ENCODE results near the gene ANP32A.
A peak's percentile ranks its signal among the peaks of the same experiment; 100 is the strongest.
"Not testable (repeated sequence)": the region's sequence is repeated elsewhere in the genome, so short reads cannot be mapped to it uniquely, and the experiment has no call there.

ANP32A gene

DNA sequence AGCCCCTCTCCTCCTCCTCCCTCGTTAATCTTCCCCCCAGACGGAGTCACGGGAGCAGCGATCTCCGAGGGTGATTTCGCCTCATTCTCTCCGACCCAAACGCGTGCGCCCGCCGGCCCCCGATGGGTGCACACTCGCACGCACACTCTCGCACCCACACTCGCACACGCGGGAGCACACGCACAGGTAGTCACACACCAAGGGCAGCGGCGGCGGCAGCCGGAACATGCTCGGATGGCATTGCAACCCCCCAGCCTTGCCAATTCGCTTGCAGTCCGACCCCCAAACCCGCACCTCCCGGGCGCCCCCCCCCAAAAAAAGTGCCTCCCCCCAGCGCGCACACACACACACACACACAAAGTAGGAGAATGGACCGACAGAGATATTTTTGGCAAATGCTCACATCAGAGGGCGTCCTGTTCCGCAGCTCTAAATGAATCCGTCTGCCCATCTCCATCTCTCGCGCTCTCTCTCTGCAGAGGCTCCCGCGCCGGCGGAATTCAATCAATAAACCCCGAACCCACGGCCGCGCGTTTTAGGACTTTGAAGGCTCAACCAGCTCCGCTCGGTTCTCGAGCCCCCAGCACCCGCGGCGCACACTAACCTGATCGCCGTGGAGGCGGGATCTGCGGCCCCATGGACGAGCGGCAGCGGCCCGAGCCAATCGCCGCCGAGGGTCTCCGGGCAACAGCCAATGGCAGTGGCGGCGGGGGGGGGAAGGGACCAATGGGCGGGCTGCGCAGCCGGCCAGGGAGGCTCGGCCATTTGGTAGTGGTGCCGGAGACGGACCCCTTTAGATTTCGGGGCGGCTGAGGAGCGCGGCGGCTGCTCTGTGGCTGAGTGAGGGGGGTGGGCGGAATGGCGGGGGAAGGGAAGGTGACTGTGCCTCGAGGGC, at the start of gene ANP32A:
TSS of gene ANP32A (minus strand) at position 601 of the 895 bp plus-strand sequence. CDS start at position 457, 144 bp downstream.
- DNase-seq (ENCODE audit: low read depth in 2 of 2): peak; percentile 95 to 96

DNA sequence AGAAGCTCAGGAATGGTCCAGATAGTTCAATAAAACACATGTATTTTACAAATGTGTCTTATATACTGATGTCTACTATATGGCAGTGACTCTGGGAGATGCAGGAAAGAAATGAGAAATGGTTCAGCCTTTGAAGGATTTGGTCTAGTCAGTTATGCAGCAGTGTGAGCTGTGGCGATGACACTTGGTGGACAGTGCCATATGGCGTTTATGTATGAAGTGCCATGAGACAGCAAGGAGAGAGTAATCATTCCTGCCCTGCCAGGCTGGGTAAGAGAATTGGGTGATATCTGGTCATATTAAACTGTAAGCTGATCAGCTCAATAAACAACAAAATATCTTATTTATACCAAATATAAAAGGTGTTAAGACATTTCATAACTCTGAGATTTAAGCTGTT, 47.6 kb upstream of the ANP32A start:
- DNase-seq (ENCODE audit: low read depth in 2 of 2): no peak

DNA sequence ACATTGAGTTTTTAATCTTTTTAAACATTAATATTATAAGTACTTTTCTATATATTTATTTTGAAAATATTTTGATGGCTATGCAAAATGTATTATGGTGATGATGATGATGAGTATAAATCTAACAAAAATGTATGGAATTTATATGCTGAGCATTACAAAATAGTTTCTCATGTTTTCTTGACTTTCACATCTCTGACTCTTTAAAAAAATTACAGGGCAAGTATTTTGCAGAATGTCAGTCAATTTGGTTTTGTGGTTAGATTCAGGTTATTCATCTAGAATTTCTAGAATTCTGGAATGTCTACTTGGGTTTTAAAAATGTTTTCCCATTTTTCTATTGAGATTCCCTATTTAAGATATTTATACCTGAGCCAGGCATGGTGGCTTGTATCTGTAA, 41.7 kb upstream of the ANP32A start:
- DNase-seq (ENCODE audit: low read depth in 2 of 2): no peak

DNA sequence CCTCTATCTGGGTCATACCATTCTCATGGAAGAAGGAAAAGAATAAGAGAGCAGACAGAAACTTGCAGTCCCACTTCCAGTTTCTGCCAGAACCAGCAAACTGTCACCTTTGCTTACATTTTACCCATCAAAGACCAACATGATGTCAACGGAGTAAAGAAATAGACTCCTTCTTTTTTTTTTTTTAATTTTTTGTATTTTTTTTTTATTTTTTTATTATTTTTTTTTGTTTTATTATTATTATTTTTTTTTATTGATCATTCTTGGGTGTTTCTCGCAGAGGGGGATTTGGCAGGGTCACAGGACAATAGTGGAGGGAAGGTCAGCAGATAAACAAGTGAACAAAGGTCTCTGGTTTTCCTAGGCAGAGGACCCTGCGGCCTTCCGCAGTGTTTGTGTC, 38.0 kb upstream of the ANP32A start:
- DNase-seq (ENCODE audit: low read depth in 2 of 2): not testable (repeated sequence)

DNA sequence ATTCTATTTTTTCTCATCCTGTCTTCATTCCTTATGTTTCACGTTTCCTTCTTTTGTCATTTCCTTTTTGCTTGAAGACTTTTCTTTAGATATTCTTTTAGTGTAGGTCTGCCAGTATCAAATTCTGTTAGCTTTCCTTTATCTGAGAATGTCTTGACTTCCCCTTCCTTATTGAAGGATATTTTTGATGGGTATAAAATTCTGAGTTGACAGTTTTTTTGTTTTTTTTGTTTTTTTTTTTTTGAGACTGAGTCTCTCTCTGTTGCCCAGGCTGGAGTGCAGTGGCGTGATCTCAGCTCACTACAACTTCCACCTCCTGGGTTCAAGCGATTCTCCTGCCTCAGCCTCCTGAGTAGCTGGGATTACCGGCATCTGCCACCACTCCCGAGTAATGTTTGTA, 36.7 kb upstream of the ANP32A start:
- not testable (repeated sequence) for DNase-seq (ENCODE audit: low read depth in 2 of 2)

DNA sequence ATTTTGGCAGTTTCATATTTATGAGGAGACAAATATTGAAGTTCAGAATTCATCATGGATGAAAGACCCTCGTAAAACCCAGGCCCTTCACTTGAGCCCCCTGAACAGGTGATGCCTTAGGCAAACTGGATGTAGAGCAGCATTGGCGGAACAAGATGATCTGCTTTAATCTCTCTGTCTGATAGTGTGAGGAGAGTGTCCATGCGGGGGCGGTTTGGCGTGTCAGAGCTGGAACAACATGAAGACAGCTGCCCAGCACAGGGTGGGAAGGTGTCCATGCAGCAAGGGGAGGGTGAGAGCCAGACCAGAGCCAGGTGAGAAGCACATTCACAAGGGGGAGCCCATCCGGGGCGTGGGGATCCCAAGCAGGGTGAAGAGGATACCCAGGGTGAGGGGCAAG, 31.8 kb upstream of the ANP32A start:
- DNase-seq (ENCODE audit: low read depth in 2 of 2): no peak

DNA sequence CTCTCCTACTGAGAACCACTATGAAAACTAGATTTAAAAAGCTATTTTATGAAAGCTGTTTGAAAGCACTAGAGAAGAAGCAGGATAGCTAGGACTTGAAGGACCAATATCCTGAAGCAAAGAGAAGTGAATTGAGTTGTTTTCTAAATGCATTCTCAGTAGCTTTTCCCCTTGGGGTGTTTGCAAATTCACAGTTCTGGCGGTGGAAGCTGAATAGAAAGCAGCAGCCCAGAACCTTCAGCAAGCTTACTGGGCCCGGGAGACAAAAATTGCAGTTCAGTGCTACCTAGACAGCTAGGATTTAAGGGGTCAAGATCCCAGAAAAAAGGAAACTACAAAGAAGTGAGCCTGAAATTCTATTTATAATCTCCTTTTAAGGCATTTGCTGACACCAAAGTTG, 31.3 kb upstream of the ANP32A start:
- DNase-seq (ENCODE audit: low read depth in 2 of 2): no peak

DNA sequence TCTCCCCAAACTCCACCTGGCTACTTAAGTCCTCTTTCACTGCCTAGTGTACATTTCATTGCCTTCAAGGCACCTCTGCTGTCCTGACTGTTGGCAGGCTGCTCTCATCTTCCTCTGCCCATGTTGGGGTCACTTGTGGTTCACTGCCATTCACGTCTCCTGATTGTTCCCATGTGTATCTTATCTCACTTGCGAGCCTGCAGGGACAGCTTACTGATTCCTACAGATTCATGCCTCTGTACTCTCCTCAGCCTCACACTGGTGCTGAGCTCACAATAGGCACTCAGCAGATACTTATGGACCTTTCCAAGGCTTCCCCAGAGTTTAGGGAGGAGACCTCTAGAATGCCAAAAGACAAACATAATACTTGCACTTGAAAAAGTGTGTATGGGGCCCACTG, 28.8 kb upstream of the ANP32A start:
- DNase-seq (ENCODE audit: low read depth in 2 of 2): no peak

DNA sequence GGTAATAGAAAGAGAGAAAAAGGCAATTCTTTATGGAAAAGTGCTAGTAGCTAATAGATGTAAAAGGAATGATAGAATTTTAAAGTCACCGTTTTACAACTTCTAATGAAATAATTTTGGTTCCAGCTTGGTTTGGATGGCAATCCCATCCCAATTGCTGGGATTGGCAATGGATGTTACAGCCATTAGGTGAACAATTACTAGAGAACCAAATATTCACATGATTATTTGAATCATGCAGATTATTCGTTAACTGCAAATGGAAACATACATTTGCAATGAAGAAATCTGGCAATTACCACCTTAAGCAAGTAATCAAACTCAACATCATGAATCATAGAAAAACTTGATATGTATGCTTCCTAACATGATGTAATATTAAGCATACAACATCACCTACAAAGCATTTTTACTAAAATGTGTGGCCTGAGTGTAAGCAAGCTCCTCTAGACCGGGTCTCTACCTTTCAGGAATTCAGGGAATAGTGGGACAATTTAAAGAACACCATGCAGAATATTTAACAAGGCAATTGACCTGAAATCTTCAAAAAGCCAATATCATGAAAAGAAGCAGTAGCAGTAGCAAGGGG, 26.2 kb upstream of the ANP32A start:
- DNase-seq (ENCODE audit: low read depth in 2 of 2): no peak

DNA sequence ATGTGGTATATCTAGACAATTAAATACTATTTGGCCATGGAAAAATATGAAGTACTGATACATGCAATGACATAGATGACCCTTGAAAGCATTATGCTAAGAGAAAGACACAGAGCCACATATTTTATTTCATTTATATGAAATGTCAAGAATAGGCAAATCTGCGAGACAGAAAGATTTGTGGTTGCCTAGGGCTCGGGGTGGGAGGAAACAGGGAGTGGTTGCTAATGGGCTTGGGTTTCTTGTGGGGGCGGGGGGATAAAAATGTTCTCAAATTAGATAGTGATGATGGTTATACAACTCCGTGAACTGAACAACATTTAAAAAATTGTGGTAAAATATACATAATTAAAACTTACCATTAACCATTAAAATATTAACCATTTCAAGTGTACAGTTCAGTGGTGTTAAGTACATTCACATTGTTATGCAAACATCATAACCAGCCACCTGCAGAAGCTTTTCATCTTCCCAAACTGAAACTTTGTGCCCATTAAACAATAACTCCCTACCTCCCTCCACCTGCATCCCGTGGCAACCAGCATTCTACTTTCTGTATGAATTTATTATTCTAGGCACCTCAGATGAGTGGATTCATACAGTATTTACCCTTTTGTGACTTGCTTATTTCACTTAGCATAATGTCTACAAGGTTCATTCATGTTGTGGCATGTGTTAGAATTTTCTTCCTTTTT, 24.3 kb upstream of the ANP32A start:
- no peak for DNase-seq (ENCODE audit: low read depth in 2 of 2)

DNA sequence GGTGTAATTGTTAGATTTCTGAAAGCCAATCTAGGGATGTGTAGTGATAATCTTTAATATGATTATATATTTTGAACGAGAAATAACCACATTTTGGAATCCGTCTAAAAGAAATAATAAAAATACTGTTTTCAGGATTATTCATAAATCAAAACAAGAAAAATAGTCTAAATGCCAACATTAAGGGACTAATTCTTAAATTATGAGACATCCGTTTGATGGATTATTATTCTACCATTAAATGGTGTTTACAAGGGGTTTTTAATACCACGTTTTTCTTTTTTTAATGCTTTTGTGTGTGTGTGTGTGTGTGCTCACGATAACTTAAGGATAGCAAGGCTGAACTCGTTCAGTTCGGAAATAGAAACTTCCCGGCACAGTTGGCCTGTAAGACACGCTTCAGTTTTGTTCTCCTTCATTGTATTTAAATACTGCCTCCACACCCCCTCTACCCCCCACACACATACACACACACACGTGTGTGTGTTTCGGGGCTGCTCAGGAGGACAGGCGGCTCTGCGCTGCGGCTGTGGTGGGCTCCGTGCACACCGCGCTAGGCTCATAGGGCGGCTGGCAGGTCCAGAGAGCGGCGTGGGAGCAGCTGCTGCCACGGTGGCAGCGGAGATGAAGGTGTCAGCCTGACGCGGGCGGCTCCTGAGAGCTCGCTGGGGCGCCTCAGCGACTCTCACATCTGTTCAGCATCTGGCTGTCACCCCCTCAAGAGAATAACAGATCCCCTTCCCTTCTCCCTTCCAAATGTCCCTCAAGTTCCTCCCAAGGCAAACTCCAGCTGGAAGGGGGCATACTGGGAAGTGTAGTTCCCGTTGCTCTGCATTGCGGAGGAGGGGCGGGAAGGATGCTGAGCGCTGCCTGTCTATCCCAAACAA, 23.0 kb upstream of the ANP32A start:
- no peak for DNase-seq (ENCODE audit: low read depth in 2 of 2)

DNA sequence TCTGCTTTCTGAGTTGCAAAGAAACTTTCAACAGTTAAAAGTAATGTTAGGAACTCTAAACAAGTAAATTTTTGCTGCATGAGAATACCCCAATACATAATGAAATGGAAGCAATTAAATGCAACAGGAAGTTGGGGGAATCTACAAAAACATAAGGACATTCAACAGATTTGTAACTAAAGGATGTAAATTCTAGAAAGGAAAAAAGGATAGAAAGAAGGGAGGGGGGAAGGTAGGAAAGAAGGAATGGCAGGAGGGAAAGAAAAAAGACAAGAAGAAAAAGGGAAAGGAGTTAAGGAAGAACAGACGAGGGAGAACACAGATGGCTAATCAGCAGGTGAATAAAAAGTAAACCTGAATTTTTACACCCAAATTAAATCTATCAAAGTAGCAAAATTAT, 22.3 kb upstream of the ANP32A start:
- DNase-seq (ENCODE audit: low read depth in 2 of 2): no peak

DNA sequence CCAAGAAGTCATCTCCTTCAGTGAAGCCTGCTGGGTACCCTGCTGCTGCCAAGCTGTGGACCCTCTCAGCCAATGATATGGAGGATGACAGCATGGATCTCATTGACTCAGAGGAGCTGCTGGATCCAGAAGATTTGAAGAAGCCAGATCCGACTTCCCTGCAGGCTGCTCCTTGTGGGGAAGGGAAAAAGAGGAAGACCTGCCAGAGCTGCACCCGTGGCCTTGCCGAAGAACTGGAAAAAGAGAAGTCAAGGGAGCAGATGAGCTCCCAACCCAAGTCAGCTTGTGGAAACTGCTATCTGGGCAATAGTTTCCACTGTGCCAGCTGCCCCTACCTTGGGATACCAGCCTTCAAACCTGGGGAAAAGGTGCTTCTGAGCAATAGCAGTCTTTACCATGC, 13.7 kb upstream of the ANP32A start:
- DNase-seq (ENCODE audit: low read depth in 2 of 2): no peak

DNA sequence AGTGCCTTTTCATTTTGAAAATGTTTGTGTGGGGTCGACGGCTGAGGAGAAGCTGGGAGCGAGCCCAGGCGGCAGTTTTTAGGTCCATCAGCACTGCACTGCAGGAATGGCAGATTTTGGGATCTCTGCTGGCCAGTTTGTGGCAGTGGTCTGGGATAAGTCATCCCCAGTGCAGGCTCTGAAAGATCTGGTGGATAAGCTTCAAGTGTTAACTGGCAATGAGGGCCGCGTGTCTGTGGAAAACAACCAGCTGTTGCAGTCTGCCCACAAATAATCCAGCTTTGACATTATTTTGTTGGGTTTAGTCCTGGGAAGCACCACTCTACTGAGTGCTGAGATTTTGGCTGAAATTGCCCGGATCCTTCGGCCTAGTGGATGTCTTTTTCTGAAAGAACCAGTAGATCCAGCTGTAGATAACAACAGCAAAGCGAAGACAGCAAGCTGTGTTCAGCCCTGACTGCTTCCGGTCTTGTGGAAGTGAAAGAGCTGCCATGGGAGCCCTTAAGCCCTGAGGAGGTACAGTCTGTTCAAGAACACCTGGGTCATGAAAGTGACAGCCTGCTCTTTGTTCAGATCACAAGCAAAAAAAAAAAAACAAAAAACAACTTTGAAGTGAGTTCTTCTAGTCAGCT, 13.1 kb upstream of the ANP32A start:
- no peak for DNase-seq (ENCODE audit: low read depth in 2 of 2)

DNA sequence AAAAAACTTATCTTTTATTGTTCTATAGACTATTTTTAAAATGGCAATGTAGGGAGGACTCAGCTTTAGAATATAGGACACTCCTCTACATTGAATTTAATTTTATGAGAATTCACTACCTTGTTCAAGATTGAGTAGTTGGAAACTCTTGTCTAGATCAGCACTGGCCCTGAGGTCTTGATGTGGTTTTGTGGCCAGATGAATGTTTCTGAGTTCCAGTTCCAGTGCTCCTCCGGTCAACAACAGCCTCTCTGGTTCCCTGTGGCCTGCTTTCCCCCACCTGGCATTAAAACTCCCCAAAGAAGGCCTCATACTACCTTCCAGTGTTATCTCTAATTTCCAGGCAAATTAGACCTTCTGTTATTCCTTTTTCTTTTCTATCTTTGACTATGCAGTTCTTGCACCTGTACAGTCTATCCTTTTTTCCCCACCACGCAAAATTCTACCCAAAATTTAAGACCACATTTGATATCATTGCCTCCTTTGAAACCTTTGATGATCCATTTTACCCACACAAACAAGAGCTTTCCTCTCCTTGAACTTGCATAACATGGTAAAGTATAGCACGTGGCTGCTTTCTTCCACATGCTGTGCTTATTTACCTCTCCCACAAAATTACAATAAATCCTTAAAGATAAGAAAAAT, 9.6 kb upstream of the ANP32A start:
- no peak for DNase-seq (ENCODE audit: low read depth in 2 of 2)

DNA sequence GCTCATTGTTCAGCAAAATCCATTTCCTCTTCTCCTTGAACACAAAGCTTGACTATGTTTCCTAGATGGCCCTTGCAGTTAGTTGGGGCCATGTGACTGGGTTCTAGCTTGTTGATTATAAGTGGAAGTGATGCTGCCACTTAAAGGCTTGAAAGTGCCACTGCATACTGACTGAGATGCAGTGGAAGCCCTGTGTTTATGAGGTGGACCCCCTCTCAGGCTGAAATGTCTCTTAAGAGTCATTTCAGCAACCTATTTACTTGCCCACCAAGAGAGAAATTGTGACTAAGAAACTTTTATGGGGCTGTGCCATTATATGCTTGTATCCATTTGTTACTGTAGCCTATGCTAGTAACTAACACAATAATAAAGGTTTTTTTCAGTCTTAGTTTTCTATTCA, 8.4 kb upstream of the ANP32A start:
- DNase-seq (ENCODE audit: low read depth in 2 of 2): no peak

DNA sequence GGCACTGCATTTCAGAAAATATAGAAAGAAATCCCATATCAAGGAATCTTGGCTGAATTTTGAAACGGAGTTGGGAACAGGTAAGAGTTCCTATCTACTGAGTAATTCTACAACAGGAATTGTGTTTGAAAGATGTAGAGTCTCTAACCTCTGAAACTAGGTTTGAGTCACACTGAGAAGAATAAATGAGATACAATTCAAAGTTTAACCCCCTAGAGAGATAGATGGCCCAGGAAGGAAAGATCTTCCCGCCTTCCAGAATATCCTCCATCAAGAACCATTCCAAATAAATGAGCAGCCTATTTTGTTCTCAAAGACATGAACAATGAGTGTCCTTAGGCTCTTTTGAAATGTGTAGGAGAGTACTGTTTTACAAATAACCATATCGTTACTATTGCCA, 2.9 kb upstream of the ANP32A start:
- DNase-seq (ENCODE audit: low read depth in 2 of 2): no peak

DNA sequence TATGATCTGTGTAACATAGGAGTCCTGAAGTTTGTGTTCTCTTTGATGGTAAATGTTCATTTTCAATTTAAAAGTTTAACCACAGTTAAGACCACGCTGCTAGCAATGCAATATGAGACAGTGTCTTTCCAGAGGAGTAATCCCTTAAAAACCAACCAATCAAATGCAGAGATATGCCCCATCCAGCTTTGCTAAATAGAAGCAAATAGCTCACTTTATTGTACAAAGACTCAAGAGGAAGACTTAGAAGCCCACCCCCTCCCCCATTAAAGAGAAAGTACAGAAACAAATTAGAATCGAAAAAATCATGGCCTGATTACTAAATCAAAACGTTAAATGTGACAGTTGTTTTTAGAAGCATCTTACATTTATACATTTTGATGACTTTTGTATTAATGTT, 2.1 kb upstream of the ANP32A start:
- no peak for DNase-seq (ENCODE audit: low read depth in 2 of 2)

DNA sequence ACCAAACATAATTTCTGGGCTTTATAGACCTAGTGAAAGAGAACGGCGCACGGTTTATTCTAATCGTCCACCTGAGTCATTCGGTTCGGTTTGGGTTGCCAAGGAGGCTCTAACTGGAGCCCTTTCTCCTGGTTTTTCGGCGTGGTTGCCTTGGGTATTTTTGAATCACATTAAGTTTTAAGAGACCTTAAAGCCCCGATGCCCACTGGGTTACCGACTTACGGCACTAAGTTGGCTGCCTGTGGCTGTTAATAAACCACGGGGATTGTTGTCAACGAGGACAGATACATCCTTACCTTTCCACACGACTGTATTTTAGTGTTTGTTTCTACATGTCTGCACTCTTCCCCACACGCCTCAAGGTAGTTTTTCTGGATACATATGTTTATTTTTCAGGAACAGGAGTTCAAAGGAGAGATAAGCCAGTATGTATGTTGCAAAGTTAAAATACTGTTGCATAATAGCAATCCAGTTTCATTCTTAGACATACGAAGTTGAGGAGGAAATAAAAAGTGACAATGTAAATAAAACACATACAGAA, 1.2 kb upstream of the ANP32A start:
- DNase-seq (ENCODE audit: low read depth in 2 of 2): no peak

DNA sequence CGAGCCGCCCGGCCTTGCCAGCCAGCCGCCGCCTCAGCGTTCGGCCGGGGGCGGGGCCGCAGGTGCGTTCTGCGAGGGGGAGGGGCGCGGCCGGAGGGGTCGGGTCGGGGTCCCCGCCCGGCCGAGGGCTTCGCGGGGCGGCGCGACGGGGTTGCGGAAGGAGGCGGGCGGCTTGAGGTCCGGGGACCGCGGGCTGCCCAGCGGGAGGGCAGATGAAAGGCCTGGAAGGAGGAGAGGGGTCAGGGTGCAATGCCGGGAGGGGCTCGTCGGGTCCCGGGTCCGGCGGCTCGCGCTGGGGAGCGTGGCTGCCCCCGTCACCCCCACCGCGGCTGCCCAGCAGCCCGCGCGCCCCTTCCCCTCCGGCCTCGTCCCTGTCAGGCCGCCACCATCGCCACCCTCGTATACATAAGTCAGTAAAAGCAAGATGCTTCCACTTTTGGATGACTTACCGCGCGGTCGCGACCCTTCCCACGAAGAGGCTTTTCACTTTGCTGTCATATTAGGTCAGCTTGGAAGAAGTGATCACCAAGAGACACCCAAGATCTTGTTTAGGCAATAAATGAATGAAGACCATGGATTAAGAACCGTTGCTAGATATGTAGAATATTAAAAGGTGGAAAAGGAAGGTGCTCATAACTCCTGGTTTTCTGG, 620 bp upstream of the ANP32A start:
- no peak for DNase-seq (ENCODE audit: low read depth in 2 of 2)
